SJSA1 (cell line): ENCODE measurements around the gene ATXN8OS. TPM values are rescaled to one million over a fixed set of nuclear protein-coding genes. Genes with fewer than 3 reads are reported as not detected.
"Not testable (repeated sequence)": the region's sequence is repeated elsewhere in the genome, so short reads cannot be mapped to it uniquely, and the experiment has no call there.

ENCODE experiments used
- DNase-seq, 2 experiments: peaks; one replicate each; pipeline ENCODE4 v3.0.0-alpha.2; 2015 to 2020; ENCODE audit warnings: low spot score in 2 of 2, low read depth in 1 of 2
- H3K27ac ChIP-seq: fragments of 250-450 bp; sonication (Bioruptor Pico); 2 replicates; pipeline ENCODE4 v1.5.1; 2020; ENCODE audit warnings: mild to moderate bottlenecking, moderate library complexity
- H3K27me3 ChIP-seq: fragments of 250-450 bp; sonication (Bioruptor Pico); replicated peaks from 2 replicates; pipeline ENCODE4 v1.5.1; 2020; ENCODE audit warnings: mild to moderate bottlenecking, moderate library complexity
- H3K36me3 ChIP-seq: fragments of 250-450 bp; sonication (Bioruptor Pico); 2 replicates; pipeline ENCODE4 v1.5.1; 2020; ENCODE audit warnings: mild to moderate bottlenecking
- H3K4me1 ChIP-seq: fragments of 250-450 bp; sonication (Bioruptor Pico); replicated peaks from 2 replicates; pipeline ENCODE4 v1.6.1; 2021; ENCODE audit warnings: mild to moderate bottlenecking
- H3K4me3 ChIP-seq: fragments of 250-450 bp; sonication (Bioruptor Pico); 2 replicates; pipeline ENCODE4 v1.5.1; 2020; ENCODE audit warnings: mild to moderate bottlenecking
- H3K9me3 ChIP-seq: fragments of 250-450 bp; sonication (Bioruptor Pico); replicated peaks from 2 replicates; pipeline ENCODE4 v1.5.1; 2020; ENCODE audit warnings: mild to moderate bottlenecking
- total RNA-seq: library from RNA; depleted of rRNA; stranded (reverse); fragments of >200 nt; shearing (Covaris generic); gene quantifications from 2 replicates; pipeline ENCODE4 v1.2.3, GENCODE V29; 2014; rRNA removed

The ATXN8OS gene
- total RNA-seq, result not detected in 2 replicates

GRCh38 chr13:70107498-70108281 lies at the start of gene ATXN8OS:
TSS of gene ATXN8OS (plus strand) at chr13:70107826.
- DNase-seq, result no peak
- no peak within 1 kb of the TSS for H3K27ac ChIP-seq

GRCh38 chr13:70080012-70080411 lies 27.6 kb upstream of the ATXN8OS start:
- Histone ChIP-seq H3K4me1 (no peaks in the 10 kb centered on the region), H3K4me3 (no peak overlapping the region), H3K27ac (no peak overlapping the region), H3K36me3 (no peaks in the 10 kb centered on the region), H3K27me3 (no peaks in the 10 kb centered on the region), H3K9me3 (no peaks in the 10 kb centered on the region)
- no peak for DNase-seq

More at GRCh38 chr13:70107498-70108281, at the start of gene ATXN8OS:
- Histone ChIP-seq H3K9me3 (no peaks in the 10 kb centered on the region; the same call in 1 of the 2 replicates), H3K27me3 (no peaks in the 10 kb centered on the region), H3K36me3 (no peaks in the 10 kb centered on the region), H3K4me1 (no peaks in the 10 kb centered on the region), H3K4me3 (no peak within 1 kb of the TSS)

- no peaks in the 10 kb centered on the region for H3K36me3 ChIP-seq
- DNase-seq, result no peak
- no peaks in the 10 kb centered on the region for H3K9me3 ChIP-seq
These were observed 20.4 kb upstream of the ATXN8OS start for GRCh38 chr13:70087247-70087646.

GRCh38 chr13:70088926-70089325 lies 18.7 kb upstream of the ATXN8OS start:
- DNase-seq, result no peak
- Histone ChIP-seq H3K4me3 (no peak overlapping the region), H3K27ac (no peak overlapping the region), H3K27me3 (no peaks in the 10 kb centered on the region), H3K4me1 (no peaks in the 10 kb centered on the region), H3K9me3 (no peaks in the 10 kb centered on the region), H3K36me3 (no peaks in the 10 kb centered on the region)

More at GRCh38 chr13:70087247-70087646, 20.4 kb upstream of the ATXN8OS start:
- Histone ChIP-seq H3K4me3 (no peak overlapping the region), H3K4me1 (no peaks in the 10 kb centered on the region), H3K27ac (no peak overlapping the region), H3K27me3 (no peaks in the 10 kb centered on the region)

GRCh38 chr13:70090036-70090723 lies 17.4 kb upstream of the ATXN8OS start:
- no peak for DNase-seq
- H3K9me3 ChIP-seq, result no peaks in the 10 kb centered on the region
- no peak overlapping the region for H3K4me3 ChIP-seq

GRCh38 chr13:70098669-70099068 lies 9.0 kb upstream of the ATXN8OS start:
- no peak overlapping the region for H3K4me3 ChIP-seq
- no peaks in the 10 kb centered on the region for H3K9me3 ChIP-seq
- H3K27ac ChIP-seq, result no peak overlapping the region
- H3K36me3 ChIP-seq, result no peaks in the 10 kb centered on the region
- no peaks in the 10 kb centered on the region for H3K27me3 ChIP-seq
- no peak for DNase-seq
- no peaks in the 10 kb centered on the region for H3K4me1 ChIP-seq

More at GRCh38 chr13:70090036-70090723, 17.4 kb upstream of the ATXN8OS start:
- Histone ChIP-seq H3K27me3 (no peaks in the 10 kb centered on the region), H3K4me1 (no peaks in the 10 kb centered on the region), H3K36me3 (no peaks in the 10 kb centered on the region), H3K27ac (no peak overlapping the region)

GRCh38 chr13:70104481-70104880 lies 3.1 kb upstream of the ATXN8OS start:
- no peak for DNase-seq
- H3K36me3 ChIP-seq, result no peaks in the 10 kb centered on the region
- H3K9me3 ChIP-seq, result no peaks in the 10 kb centered on the region; the same call in 1 of the 2 replicates
- no peaks in the 10 kb centered on the region for H3K4me1 ChIP-seq
- H3K4me3 ChIP-seq, result no peak overlapping the region
- H3K27ac ChIP-seq, result no peak overlapping the region
- H3K27me3 ChIP-seq, result no peaks in the 10 kb centered on the region

- Histone ChIP-seq H3K4me3 (no peak overlapping the region), H3K36me3 (no peaks in the 10 kb centered on the region), H3K27ac (no peak overlapping the region), H3K27me3 (no peaks in the 10 kb centered on the region), H3K9me3 (no peaks in the 10 kb centered on the region; the same call in 1 of the 2 replicates), H3K4me1 (no peaks in the 10 kb centered on the region)
- DNase-seq, result no peak
These were observed 515 bp upstream of the ATXN8OS start for GRCh38 chr13:70107125-70107497.

GRCh38 chr13:70108356-70109105 lies 905 bp downstream of the ATXN8OS start, which contains the start of gene KLHL1:
TSS of gene KLHL1 (minus strand) at chr13:70108452. CDS start at chr13:70107699, 753 bp downstream.
- no peaks in the 10 kb centered on the region for H3K36me3 ChIP-seq
- no peak within 1 kb of the TSS for H3K4me3 ChIP-seq
- H3K4me1 ChIP-seq, result no peaks in the 10 kb centered on the region
- H3K27ac ChIP-seq, result no peak within 1 kb of the TSS
- H3K27me3 ChIP-seq, result no peaks in the 10 kb centered on the region
- no peaks in the 10 kb centered on the region; the same call in 1 of the 2 replicates for H3K9me3 ChIP-seq
- DNase-seq, result no peak

- H3K9me3 ChIP-seq, result no peaks in the 10 kb centered on the region
- H3K27me3 ChIP-seq, result no peaks in the 10 kb centered on the region
- H3K4me3 ChIP-seq, result no peak overlapping the region
- no peaks in the 10 kb centered on the region for H3K36me3 ChIP-seq
- H3K27ac ChIP-seq, result no peak overlapping the region
- H3K4me1 ChIP-seq, result no peaks in the 10 kb centered on the region
- DNase-seq, result no peak
These were observed 9.8 kb downstream of the ATXN8OS start for GRCh38 chr13:70117338-70117905.

GRCh38 chr13:70125693-70126092 lies 18.1 kb downstream of the ATXN8OS start:
- no peak overlapping the region for H3K27ac ChIP-seq
- H3K9me3 ChIP-seq, result no peaks in the 10 kb centered on the region
- H3K36me3 ChIP-seq, result no peaks in the 10 kb centered on the region
- DNase-seq, result no peak
- H3K27me3 ChIP-seq, result no peaks in the 10 kb centered on the region
- no peaks in the 10 kb centered on the region for H3K4me1 ChIP-seq
- H3K4me3 ChIP-seq, result no peak overlapping the region

- Histone ChIP-seq H3K4me3 (no peak overlapping the region), H3K27ac (no peak overlapping the region), H3K36me3 (no peaks in the 10 kb centered on the region), H3K27me3 (no peaks in the 10 kb centered on the region), H3K4me1 (no peaks in the 10 kb centered on the region), H3K9me3 (no peaks in the 10 kb centered on the region)
- no peak for DNase-seq
These were observed 20.5 kb downstream of the ATXN8OS start for GRCh38 chr13:70128098-70128497.

- H3K36me3 ChIP-seq, DNase-seq, H3K27ac ChIP-seq, H3K9me3 ChIP-seq, H3K27me3 ChIP-seq, H3K4me1 ChIP-seq, H3K4me3 ChIP-seq: not testable (repeated sequence)
These were observed 35.0 kb downstream of the ATXN8OS start for GRCh38 chr13:70142658-70143057.
